Kidney epithelial cell (primary cell): ENCODE measurements around the gene TRERF1. TPM values are rescaled to one million over a fixed set of nuclear protein-coding genes. Genes with fewer than 3 reads are reported as not detected.
"Not testable (repeated sequence)": the region's sequence is repeated elsewhere in the genome, so short reads cannot be mapped to it uniquely, and the experiment has no call there.

Source experiments
- DNase-seq: peaks from one replicate; pipeline ENCODE4 v3.0.0-alpha.2; 2010; ENCODE audit warnings: low read depth
- H3K27me3 ChIP-seq: 2 replicates; pipeline ENCODE4 v1.6.0; 2011; ENCODE audit warnings: low read length; ENCODE audit not compliant: control insufficient read depth, insufficient read depth
- H3K36me3 ChIP-seq: 2 replicates; pipeline ENCODE4 v1.5.1; 2011; ENCODE audit warnings: low read length; ENCODE audit not compliant: control insufficient read depth, insufficient read depth
- H3K4me3 ChIP-seq: 2 replicates; pipeline ENCODE4 v1.5.1; 2011; ENCODE audit warnings: low read depth, mild to moderate bottlenecking, control low read depth, low read length
- CTCF ChIP-seq: IDR thresholded peaks from 2 replicates; pipeline ENCODE4 v1.5.1; 2011; ENCODE audit warnings: mild to moderate bottlenecking, moderate library complexity, low read length, control low read depth, inconsistent platforms; ENCODE audit not compliant: insufficient read depth, poor library complexity, severe bottlenecking
- total RNA-seq: library from RNA; depleted of rRNA; stranded (reverse); fragments of >200 nt; gene quantifications from 2 replicates; pipeline ENCODE4 v1.2.3, GENCODE V29; 2015

The TRERF1 gene
- total RNA-seq, 1 donor from 2014 or later = 1.4 TPM

GRCh38 chr6:42217157-42217518, 234.6 kb downstream of the TRERF1 start:
- no peak for DNase-seq
- Histone ChIP-seq H3K36me3 (no peaks in the 10 kb centered on the region), H3K27me3 (no peaks in the 10 kb centered on the region), H3K4me3 (peak overlapping the region; percentile 90)
- no peak for TF ChIP-seq CTCF

- not testable (repeated sequence) for H3K27me3 ChIP-seq, DNase-seq, H3K36me3 ChIP-seq
- peak overlapping the region; percentile 90 for H3K4me3 ChIP-seq
Measured at GRCh38 chr6:42216495-42216894, 235.2 kb downstream of the TRERF1 start.

- Histone ChIP-seq H3K36me3 (peaks cover 1% of the 10 kb centered on the region), H3K27me3 (no peaks in the 10 kb centered on the region), H3K4me3 (no peak overlapping the region)
- TF ChIP-seq CTCF = no peak
- DNase-seq = no peak
Measured at GRCh38 chr6:42212442-42212841, 239.3 kb downstream of the TRERF1 start.

GRCh38 chr6:42211726-42212125, 240.0 kb downstream of the TRERF1 start:
- DNase-seq = no peak
- no peaks in the 10 kb centered on the region for H3K27me3 ChIP-seq
- H3K36me3 ChIP-seq = peaks cover 1% of the 10 kb centered on the region
- TF ChIP-seq CTCF = no peak
- H3K4me3 ChIP-seq = no peak overlapping the region

GRCh38 chr6:42210551-42210950, 241.2 kb downstream of the TRERF1 start:
- H3K27me3 ChIP-seq = no peaks in the 10 kb centered on the region
- TF ChIP-seq CTCF = no peak
- peaks cover 1% of the 10 kb centered on the region for H3K36me3 ChIP-seq
- DNase-seq = no peak
- H3K4me3 ChIP-seq = no peak overlapping the region

GRCh38 chr6:42207559-42207958, 244.2 kb downstream of the TRERF1 start:
- not testable (repeated sequence) for H3K36me3 ChIP-seq, DNase-seq, H3K27me3 ChIP-seq, H3K4me3 ChIP-seq

GRCh38 chr6:42204768-42205282, 246.9 kb downstream of the TRERF1 start:
- H3K27me3 ChIP-seq = no peaks in the 10 kb centered on the region
- no peak for DNase-seq
- no peak for TF ChIP-seq CTCF
- no peaks in the 10 kb centered on the region for H3K36me3 ChIP-seq
- no peak overlapping the region for H3K4me3 ChIP-seq
